Stimulated activated CD4-positive, alpha-beta T cell treated with anti-CD3 and anti-CD28 coated beads, Interleukin-1b, Interleukin-23, amount 100 ng/mL, for 4 hours (primary cell): Measurements from ENCODE around the gene UGT1A1.

ENCODE experiments used
- DNase-seq, 2 donors: peaks; one replicate each; pipeline ENCODE4 v3.0.0-alpha.2; 2020; ENCODE audit warnings: low read depth in 2 of 2

The UGT1A1 gene

DNA sequence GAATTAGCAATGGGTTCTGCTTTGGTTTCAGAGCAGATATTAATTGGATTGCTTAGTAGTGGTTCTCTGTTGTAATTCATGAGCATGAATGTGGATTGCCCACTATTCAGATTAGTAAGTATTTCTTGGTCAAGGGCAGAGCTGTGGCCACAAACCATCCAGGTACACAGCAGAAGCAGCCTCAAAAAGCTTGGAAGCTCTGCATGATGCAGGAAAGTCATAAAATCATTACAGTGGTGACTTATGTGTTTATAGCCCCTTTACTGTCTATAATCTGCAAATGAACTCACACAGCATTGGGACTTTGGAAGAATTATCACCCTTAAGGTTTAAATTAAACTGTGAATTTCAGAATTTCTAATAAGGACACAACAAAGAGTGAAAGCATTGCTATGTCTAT is 1.9 kb upstream of the UGT1A1 start:
- no peak for DNase-seq

DNA sequence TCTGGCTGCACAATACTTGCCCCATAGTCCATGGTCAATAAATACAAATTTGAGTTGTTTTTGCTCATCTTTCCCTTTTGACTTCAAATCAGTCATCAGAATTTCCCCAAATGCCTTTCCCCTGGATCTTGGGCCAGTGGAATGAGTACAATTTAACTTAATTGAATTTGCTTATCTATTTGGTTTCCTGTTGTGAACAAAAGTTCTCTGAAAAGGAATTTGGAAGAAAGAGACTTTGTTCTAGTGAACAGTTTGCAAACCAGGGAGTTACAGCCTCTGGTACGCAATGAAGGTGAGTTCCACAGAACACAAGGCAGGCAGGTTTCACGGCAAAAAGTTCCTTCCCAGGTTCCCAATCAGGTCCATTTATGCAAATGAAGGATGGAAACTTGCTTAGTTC is 1.2 kb upstream of the UGT1A1 start:
- DNase-seq = no peak

DNA sequence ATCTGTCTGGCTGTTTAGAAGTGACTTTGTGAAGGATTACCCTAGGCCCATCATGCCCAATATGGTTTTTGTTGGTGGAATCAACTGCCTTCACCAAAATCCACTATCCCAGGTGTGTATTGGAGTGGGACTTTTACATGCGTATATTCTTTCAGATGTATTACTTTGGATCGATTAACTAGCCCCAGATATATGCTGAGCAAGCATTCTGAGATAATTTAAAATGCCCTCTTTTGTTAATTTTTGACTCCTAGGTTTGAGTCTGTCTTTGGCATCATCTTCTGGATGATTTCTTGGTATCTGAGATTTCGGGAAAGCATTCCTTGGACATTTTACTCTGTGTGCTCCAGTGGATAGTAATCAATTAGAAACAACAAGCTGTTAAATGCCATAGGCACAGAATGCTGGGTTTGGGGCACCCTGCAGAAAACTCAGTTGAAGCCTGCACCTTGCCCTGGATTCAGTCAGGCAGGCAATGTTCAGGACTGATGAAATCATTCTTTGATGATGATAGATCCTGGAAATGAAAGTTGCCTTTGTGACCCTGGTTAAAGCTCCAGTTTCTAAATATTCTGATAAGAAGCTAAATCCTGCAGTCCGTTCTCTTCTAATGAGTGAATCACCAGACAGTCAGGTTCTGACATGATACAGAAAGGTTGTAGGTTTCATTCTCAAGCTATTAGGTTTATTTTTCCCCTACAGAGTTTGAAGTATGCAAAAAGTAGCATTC is 1.1 kb downstream of the UGT1A1 start:
- no peak for DNase-seq

DNA sequence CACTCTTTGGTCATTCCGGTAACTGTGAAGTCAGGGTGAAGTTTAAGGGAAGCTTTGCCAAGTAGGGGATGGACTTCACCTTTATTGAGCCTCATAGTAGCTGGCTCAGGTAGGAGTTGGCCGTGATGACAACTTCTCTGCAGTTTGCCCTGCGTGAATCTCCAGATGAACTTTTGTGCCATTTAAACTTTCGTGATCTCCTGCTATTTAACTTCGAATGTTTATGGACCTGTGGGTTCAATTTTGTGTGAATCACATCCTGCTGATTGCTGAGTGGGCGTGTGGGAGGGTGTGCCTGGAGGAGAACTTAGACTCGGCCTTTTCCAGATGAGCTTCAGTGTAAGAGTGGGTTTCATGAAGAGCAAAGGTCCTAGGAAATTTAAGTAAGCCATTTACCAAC is 4.2 kb downstream of the UGT1A1 start:
- DNase-seq = no peak

DNA sequence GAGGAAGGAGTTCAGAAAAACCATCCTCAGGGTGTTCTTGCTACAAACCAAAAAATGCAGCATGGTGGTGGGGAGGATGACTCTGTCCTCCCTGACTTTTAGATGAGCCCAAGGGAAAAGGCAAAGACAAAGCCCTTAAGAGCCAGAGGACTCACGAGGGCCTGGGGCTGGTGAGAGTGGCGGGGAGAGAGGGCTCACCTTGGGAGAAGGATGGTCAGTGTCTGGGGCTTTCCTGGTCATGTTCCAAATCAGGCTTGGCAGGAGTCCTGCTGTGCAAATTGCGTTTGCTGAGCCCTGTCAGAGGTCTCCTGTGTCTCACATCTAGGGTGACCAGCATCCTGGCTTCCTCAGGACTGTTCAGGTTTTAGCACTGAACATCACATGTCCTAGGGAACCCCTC is 4.7 kb downstream of the UGT1A1 start:
- no peak for DNase-seq

DNA sequence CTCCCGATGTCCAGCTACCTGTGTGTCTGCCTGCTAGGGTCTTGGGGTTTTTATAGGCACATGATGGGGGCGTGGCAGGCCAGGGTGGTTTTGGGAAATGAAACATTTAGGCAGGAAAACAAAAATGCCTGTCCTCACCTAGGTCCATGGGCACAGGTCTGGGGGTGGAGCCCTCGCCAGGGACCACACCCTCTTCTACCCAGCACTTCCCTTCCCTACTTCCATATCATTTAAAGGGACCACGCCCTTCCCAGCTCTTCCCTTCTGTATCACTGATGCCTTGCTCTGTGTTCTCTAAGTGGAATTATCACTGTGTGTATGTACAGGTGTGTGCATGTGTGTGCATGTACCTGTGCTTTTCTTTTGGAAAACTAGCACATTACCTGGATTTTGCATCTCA is 6.3 kb downstream of the UGT1A1 start:
- DNase-seq = no peak

DNA sequence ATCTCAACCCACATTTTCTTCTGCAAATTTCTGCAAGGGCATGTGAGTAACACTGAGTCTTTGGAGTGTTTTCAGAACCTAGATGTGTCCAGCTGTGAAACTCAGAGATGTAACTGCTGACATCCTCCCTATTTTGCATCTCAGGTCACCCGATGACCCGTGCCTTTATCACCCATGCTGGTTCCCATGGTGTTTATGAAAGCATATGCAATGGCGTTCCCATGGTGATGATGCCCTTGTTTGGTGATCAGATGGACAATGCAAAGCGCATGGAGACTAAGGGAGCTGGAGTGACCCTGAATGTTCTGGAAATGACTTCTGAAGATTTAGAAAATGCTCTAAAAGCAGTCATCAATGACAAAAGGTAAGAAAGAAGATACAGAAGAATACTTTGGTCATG is 8.0 kb downstream of the UGT1A1 start:
- no peak for DNase-seq

DNA sequence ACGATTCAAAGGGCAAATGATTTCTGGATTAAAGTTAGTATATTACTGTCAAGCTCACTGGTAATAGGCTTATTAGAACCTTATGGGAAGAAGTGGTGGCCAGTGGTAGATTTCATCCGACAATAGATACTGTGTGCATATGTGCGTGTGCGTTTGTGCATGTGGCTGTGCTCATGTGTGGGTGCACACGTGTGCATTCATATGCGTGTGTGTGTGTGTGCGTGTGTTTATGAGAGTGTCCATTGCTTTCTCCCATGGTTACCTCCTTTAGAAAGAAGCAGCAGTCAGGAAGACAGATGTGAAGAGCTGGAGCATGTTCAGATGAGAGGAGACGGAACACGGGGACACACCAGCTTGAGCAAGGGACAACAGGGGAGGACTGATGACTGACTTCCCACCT is 9.2 kb downstream of the UGT1A1 start:
- no peak for DNase-seq

DNA sequence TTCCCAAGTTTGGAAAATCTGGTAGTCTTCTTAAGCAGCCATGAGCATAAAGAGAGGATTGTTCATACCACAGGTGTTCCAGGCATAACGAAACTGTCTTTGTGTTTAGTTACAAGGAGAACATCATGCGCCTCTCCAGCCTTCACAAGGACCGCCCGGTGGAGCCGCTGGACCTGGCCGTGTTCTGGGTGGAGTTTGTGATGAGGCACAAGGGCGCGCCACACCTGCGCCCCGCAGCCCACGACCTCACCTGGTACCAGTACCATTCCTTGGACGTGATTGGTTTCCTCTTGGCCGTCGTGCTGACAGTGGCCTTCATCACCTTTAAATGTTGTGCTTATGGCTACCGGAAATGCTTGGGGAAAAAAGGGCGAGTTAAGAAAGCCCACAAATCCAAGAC is 12.1 kb downstream of the UGT1A1 start:
- DNase-seq = no peak

DNA sequence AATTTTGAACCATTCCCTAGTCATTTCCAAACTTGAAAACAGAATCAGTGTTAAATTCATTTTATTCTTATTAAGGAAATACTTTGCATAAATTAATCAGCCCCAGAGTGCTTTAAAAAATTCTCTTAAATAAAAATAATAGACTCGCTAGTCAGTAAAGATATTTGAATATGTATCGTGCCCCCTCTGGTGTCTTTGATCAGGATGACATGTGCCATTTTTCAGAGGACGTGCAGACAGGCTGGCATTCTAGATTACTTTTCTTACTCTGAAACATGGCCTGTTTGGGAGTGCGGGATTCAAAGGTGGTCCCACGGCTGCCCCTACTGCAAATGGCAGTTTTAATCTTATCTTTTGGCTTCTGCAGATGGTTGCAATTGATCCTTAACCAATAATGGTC is 12.5 kb downstream of the UGT1A1 start:
- no peak for DNase-seq

DNA sequence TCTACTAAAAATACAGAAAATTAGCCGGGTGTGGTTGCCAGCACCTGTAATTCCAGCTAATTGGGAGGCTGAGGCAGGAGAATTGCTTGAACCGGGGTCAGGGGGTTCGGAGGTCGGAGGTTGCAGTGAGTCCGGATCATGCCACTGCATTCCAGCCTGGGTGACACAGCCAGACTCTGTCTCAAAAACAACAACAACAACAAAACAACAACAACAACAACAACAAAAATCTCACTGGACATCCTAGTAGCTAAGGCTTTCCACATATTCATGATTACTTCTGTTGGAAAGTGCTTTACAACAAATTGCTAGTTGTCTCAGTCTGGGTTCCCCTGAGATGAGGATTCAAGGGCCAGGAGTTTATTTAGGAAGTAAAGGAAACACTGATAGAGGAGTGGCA is 13.8 kb downstream of the UGT1A1 start:
- DNase-seq = no peak

DNA sequence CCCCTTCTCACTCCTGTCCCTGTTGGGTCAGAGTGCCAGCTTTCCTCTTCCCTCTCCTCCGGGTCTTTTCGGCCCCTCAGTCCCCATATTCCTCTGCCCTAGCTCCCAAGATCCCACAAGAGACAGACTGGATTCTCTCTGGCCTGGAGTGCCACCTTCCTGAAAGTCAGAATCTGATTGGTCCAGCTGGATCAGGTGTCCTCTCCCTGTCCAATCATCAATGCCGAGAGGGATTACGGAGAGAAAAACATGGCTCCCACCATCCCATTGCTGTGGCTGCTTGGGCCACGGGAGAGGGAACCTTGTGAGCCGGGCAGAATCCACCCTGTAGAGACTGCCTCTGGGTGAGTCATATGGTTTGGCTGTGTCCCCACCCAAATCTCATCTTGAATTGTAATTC is 15.3 kb downstream of the UGT1A1 start:
- DNase-seq = no peak

DNA sequence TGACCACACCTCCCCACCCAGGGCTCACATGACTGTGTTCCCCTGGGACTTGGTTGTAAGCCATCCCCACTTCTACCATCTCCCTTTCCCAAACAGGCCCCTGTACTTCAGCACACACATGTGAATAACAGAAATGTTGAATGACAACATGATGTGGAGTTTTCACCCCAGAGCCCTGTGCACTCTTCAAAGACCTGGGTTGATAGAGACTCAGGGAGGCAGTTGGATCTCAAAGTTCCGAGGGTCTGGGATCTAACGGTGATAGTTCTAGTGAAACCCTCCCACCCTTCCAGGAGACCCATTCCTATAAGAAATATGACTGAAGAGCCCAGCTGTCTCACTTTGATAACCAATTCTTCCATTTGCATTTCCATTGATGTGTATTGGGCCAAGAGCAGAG is 18.0 kb downstream of the UGT1A1 start, which contains the start of gene MROH2A:
TSS of gene MROH2A (plus strand) at position 301 of the 400 bp plus-strand sequence. CDS start 1,029 bp downstream, outside the sequence.
- no peak for DNase-seq

DNA sequence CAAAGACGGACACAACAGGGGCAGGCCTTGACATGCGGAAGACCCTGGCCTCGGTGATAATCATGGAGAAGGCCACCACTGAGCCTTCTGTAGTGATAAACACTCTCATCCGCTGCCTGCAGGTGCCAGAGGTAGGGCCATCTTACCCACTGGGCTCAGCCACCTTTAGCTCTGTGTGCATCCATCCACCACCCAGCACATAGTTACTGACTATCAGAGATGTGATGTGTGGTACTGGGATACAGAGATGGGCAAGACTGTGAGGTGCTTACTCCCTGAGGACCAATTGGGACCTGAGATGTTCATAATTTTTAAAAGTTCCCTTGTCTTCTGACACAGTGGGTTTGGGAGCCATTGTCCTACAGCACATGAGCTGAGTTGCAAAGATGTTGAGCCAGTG is 19.7 kb downstream of the UGT1A1 start:
- no peak for DNase-seq

DNA sequence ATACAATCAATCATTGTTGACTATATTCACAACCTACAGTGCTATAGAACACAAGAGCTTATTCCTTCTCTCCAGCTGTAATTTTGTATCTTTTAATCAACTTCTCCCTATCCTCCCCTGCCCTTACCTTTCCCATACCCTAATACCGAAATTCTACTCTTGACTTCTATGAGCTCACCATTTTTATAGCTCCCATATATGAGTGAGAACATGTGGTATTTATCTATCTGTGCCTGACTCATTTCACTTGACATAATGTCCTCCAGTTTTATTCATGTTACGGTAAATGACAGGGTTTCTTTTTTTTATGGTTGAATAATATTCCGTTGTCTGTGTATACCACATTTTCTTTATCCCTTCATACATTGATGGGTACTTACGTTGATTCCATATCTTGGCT is 20.7 kb downstream of the UGT1A1 start:
- DNase-seq = no peak

DNA sequence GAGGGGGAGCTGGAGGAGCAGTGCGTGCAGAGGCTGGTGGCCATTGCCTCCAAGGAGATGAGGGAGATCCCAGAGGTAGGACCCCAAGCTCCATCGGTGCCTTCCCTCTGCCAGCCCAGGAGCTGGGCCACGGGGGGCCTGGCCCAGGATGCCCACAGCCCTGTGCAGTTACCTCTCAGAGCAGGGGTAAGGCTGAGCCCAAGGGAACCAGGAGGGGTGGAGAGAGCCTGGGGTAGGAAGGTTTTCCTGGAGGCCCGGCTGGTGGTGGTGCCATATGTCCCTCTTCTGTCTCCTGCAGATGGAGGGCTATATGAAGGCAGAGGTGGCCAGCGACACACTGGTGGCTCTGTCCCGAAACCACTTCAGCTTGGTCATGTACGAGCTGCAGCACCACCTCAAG is 29.5 kb downstream of the UGT1A1 start:
- DNase-seq = no peak

DNA sequence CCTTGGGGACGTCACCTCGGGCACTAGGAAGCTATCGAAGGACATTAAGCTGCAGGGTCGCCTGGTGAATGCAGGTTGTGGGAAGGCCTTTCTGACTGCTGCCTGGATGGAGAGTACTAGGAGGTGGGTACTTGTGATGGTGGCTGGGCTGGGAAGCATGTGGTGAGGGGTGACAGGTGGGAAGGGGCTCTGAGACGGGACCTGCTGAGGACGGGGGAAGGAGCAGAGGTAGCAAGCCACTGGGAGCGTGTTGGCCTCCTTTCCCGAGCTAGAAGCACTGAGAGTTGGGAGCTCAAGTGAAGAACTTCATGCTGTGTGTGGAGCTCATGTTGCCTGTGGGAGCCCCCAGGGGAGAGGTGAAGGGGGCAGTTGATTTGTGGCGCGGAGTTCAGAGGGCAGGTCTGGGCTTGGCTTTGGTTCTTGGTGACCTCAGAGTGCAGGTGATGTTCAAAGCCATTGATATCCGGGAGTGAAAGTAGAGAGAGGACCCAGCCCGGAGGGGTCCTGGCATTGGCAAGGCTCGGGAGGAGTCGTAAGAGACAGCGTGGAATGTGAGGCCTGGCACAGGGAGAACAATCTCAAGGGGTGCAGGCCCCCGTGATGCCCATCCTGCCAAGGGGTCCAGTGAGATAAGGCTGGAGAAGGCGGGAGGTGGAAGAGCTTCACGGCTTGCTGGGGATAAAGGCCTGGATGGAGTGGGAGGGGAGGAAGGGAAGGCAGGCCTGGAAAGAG is 31.2 kb downstream of the UGT1A1 start:
- no peak for DNase-seq

DNA sequence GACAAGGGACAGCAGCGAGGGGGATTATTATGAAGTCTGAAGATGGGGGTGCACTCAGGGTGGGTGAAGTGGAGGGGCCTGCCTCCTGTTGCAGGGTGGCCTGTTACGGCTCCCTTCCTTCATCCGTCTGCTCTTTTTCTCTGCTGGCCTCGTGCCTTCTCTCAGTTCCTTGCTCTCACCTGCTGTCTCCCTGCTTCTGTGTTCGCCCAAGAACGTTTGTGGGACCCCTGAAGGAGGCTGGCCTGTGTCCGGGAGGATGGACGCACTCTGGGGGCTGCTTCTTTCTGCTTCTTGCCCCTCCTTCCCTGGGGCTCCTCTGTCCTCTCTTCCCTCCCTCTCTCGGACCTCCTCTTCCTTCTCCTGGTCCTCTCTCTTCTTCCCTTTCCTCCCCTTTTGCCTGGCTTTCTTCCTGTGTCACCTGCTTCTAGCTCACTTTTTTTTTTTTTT is 31.8 kb downstream of the UGT1A1 start:
- DNase-seq = no peak

DNA sequence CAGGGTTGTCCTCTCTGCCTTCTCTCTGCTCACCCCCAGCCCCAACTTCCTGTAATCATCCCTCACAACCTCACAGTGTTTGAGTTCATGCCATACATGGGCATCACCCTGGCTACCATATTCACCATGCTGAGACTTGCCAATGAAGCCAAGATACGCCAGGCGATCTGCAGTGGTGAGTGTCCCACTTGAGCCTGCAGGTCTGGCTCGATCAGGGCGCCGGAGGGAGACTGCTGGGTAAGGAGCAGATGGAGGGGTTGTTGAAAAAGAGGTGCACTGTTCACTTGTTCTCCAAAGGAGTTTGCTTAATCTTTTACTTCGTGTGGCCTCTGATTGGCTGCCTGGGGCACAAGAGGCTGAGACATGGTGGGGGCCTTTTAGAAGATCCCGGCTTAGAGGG is 32.6 kb downstream of the UGT1A1 start:
- no peak for DNase-seq

DNA sequence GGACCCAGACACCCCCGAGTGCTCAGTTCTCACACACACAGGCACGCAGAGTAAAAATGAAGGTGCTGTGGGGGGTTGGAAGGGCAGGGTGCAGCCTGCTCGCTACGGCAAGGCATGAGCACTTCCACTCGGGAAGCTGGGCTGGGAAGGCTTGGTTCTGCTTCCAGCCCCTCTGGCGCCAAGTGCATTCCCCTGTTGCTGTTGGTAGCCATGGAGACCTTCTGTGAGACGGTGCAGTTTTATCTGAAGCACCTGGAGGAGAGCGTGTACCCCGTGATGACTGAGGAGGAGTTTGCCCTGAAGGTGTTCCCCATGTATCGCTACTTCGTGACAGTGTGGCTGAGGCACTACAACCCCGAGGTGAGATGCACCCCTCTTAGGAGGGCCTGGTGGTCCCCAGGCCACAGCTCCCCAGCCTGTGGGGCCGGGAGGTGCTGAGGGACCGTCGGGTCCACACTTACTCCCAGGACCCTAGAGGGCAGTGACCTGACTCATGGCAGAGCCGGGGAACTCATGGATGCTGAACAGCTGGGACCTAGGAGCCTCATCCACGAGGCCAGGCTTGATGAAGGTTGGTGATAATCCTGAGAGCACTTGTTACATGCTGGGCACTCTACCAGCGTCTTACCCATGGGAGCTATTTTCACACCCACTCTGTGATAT is 33.5 kb downstream of the UGT1A1 start:
- DNase-seq = no peak

DNA sequence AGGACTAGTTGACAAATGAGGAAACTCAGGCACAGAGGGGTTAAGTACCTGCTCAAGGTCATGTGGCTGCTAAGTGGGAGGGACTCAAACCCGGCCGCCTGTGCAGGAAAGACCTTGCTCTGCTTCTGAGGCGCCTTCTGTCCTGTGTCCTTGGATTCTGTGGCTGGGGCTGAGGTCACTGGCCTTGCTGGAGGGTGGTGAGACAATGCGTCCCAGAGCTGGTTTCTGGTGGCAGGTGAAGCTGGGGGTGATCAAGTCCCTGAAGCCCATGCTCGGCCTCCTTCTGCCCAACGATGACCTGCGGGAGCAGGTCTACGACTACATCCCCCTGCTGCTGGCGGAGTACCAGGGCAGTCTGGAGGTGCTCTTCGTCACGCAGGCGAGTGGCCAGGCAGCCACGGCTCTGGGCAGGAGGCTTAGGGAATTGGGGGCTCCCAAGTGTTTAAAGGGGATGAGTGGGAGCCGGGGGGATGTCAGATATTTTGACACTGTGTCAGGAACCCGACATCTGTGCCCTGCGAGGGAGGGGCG is 34.1 kb downstream of the UGT1A1 start:
- no peak for DNase-seq

DNA sequence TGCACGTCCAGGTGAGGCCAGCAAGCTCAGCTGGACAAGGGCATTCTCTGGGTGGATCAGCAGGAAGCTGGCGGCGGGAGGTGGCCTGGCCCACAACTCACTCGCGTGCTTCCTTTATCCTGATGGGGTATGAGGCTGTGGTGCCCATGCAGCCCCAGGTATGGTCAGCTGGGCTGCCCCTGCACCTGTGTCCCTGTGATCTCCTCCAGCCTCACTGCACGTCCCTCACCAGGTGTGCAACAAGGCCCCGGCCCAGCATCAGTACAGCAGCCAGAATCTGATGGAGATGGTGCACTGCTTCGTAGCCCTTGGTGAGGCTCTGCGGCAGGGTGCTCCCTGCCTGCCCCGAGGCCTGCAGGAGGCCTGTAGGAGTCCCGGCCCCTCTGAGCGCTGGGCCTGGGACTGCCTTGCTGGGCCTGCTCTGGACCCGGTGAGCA is 35.7 kb downstream of the UGT1A1 start:
- no peak for DNase-seq

DNA sequence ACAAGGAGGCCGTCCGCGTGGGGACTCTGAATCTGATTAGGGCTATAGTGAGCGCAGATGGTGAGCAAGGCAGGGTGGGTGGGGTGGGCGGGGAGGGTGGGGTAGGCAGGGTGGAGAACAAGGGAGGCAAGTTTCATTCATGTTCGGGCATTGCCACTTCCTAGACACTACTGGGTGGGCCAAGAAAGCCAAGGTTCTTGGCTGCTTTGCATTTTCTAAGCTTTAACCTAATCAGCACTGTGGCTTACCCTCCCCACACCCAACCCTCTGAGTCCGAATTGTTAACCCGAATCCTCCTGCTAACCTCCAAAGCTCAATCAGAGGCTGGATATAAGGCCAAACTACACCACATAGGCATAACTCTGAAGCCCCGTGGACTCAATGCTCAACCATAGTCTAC is 36.2 kb downstream of the UGT1A1 start:
- DNase-seq = no peak
